GM18867 (cell line): ENCODE results near the gene TFAP2E.

ENCODE experiments used
- ATAC-seq: cut with Tn5 transposase; IDR thresholded peaks from one replicate; pipeline ENCODE4 v1.9.1; 2021; ENCODE audit warnings: mild to moderate bottlenecking, moderate library complexity; ENCODE audit not compliant: unreplicated experiment

TFAP2E gene

DNA sequence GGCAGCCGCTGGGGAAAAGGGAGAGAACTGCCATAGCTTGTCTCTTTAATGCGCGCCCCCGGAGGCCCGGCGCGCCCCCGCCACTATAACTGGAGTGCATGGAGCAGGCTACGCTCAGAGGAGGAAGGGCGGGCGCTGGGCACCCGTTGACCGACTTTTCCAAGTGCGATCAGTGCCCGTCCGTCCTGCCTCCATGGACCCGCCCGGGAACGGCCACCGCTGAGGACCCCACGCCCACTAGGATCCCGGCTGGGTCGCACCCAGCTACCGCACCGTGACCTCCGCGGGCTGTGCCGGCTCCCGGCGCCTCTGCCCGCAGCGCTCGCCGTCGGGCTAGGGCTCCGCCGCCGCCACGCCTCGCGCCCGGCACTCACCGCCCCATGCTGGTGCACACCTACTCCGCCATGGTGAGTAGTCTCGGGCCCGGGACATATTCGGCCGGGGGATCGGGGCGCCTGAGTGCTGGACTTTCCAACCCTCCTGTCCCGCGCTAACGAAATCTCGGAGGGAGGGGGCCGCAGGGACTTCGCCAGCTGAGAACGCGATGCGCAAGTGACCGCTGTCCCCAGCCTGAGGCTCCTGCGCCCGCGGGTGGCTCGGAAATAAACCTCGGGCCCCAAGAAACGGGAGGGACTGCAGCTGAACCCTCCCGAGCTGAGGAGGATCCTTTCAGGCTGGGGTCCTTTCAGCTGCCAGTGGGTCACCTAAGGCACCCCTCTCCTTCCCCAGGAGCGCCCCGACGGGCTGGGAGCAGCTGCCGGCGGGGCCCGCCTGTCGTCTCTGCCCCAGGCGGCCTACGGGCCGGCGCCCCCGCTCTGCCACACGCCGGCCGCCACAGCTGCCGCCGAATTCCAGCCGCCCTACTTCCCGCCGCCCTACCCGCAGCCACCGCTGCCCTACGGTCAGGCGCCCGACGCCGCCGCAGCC is at the start of gene TFAP2E:
Gene TFAP2E, plus strand, starts transcription at position 117 of the 927 bp plus-strand sequence. Its CDS starts 264 bp downstream, at position 381.
- ATAC-seq, result no peak

DNA sequence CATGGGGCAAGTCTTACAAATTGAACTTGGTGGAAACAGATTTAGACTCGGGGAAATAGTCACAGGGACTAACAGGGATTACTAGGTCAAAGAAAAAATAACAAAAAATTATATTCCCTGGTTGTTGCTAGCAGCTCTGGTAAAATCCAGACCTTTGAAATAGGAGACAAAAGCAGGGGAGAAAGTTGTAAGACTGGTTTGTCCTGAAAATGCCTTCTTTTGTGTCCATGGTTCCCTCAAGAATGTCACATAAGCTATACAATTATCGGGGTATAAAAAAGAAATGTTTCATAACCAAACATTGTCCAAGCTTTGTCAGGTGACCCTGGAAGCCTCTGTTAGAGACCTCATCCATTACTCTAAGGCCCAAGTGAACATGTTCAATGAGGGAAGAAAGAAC is 49.0 kb upstream of the TFAP2E start:
- ATAC-seq, result no peak

DNA sequence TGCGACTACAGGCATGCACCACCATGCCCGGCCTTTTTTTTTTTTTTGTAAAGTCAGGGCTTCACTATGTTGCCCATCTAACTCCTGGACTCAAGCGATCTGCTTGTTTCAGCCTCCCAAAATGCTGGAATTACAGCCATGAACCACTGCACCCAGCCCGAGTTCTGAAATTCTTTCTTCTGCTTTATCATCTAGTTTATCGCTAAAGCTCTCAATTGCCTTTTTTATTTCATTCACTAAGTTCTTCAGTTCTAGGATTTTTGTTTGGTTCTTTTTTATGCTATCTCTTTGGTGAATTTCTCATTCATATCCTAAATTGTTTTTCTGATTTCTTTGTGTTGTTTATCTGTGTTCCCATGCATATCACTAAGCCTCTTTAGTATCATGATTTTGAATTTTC is 42.9 kb upstream of the TFAP2E start:
- no peak for ATAC-seq

DNA sequence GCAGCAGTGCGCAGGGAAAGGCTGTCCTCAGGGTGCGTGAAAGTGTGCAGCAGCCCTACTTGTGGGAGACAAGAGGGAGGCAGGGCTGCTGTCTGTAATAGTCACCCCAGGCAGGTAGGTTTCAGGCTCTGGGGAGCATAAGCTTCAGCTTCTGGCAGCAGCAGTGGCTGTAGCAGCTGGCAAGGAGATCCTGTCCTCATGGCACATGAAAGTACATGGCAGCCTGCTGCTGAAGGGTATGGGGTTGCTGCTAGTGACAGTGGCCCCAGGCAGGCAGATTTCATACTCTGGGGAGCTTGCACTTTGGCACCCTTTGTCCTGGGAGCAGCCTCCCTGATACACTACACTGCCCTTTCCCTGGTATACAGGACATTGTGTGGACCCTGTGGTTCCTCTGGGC is 42.2 kb upstream of the TFAP2E start:
- ATAC-seq, result no peak

DNA sequence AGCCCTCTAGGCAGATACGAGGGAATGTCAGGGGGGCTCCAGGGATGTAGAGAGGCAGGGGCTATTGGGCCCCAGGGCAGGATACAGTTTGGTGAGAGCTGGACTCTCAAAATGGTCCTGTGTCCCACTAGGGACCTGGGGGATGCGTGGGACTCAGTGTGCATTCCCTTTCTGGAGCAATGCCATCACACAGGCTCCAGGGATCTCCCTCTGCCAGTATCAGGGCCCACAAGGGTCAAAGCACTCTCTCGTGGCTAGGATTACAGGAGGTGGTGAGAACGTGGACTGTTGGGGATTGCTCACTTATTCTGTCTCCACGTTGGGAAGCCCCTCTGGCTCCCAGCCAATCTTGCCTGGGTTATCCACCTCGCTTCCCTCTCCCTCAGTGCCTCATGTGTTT is 41.7 kb upstream of the TFAP2E start:
- ATAC-seq, result no peak

DNA sequence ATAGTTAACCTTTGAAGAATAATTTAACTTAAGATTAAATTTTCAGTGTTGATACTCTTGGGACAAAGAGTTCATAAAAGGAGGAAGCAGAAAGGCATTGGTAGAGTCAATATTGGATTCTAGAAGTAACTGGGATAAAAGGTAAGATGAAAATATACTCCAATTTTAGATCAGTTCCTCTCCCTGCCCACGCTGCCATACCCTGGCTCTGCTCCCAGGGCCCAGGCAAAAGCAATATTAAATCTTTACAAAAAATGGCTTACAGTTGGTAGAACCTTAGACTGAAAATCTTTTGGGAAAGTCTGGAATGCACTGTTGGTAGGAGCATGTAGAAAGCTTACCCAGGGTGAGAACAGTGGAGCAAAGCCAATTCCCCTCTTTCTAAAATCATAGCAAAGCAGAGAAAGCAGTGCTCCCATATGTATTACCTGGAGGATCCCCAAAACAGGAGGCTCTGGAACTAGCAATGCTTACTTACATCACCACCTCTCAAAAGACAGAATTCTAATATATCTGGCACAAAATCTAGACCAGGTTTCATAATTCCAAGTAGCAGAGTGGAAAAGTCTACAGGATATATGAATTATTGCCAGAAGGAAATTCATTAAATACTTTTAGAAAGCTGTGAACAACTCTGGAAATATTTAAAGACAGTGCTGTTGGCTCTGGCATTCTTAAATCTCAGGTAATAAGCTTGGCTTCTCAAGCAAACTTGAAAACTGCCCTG is 40.5 kb upstream of the TFAP2E start:
- no peak for ATAC-seq

DNA sequence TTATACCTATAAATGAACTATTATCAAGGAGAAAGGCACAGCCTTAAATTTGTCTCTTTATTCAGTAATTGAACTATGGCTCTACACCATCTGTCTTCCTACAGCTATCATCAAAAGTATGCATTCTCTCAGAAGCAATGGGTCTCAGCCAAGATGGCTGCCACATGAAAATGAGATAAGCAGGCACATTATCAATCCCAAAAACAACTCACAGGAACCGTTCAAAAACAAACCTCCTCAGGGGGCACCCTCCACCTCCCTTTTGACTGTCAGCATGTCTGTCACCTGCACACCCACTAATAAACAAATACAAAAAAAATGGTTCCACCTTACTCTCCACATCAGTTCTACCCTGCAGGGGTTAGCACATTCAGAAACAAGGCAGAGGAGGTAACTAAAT is 39.5 kb upstream of the TFAP2E start:
- ATAC-seq, result no peak

DNA sequence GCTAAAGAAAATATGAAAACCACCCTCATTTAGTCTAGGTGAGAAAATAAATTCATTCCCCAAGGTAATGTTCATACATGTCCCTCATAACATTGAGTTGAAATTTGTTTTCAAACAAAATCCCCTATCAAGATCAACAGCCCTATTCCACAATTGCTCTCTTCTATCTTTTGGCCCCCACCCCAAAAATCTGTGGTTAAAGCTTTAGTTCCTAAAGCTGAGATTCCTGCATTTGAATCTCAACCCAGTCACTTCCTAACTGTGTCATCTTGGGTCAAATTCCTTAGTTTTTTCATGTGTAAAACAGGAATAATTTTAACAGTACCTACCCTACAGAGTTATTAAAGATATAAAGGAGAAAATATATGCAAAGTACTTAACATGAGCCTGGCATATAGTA is 37.9 kb upstream of the TFAP2E start:
- no peak for ATAC-seq

DNA sequence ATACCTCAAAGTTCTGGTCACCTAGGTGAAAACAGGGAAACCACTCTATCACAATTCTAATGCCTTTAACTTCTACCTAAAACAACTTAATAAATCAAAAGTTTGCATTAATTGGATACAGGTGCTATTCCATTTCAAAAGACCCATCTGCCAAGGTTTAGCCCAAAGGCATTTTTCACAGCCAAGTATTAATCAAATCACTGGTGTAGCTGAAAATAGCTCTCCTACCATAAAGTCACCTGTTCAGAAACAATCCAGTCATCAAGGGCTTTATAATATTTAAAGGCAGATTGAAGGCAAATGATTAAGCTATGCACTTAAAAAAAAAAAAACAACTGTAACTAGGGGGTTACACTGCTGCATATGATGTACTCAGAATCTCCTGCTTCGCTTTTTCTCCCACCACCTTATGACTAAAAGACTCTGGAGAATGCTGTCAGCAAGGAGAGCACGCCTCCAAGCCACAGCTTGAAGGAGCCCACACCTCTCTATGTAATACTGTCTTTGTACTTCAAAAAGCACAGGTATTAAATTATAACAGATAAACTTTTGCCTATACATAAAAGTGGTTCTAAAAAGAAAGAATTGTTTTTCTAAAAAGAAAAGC is 36.5 kb upstream of the TFAP2E start:
- ATAC-seq, result no peak

DNA sequence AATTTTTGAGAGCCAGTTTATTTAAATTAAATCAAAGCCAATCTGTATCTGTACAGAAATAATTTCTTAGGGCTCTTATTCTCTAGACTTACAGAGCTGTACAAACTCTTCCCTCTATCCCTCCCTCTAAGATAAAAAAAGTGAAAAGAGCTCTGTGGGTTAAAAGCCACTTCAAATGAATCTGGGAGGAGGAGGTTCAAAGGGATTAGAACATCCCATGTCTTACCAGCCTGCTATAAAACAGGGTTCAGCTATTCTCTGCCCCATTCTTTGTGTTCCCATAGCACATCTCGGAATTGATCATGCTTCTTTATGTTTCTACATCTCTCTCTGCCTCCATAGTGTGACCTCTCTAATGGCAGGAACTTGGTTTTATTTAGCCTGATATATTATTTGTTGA is 35.3 kb upstream of the TFAP2E start:
- no peak for ATAC-seq

DNA sequence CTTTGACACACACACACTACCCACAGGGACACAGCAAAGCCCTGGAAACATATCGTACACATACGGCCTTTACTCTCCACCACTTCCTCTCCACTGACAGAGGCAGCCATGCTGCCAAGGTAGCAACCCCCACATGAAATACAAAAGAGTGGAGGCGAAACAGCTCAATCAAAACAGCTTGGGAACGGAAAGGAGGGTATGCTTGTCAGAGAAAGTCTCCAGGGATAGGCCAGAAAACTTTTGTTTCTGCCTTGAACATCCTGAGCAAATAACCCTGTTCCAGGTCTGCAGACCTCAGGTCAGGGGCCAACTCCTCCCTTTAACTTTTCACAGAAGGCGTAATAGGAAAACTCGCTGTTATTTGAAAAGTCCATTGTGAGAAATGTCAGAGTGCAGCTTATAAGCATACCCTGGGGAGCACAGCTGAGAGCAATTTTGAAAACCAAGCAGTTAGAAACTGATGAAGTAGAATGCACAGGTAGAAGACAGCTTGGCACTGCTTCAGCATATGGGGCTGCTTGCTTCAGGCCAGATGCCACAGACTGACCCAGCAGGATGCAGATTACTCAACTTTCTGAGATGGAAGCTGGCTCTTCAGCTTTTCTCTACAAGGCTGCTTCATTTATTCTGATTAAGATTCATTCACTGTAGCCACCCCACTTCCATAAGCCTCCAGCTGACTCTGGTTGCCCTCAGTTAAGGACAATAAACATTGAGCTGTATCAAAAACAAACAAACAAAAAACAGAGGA is 33.9 kb upstream of the TFAP2E start:
- peak; percentile 43 for ATAC-seq

DNA sequence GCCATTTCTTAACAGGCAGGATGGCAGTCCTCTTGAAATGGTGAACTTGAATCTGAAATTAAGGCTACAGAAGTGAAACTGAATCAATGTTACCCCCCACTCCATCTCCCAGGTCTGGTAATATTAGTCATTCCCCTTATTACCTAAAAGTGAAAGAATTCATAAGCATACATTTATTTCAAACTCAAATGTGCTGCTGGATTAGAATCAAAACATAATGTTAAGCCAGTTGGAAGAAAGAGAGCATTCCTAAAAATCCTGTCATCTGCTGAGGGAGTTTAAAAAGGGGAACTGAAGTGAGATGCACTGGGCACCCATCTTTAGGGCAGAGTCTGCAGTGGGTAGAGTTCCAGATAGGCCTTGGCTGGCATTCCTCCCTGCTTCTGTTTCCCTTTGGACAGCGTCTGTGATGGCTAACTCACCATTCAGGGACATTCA is 33.3 kb upstream of the TFAP2E start:
- peak; percentile 48 for ATAC-seq

DNA sequence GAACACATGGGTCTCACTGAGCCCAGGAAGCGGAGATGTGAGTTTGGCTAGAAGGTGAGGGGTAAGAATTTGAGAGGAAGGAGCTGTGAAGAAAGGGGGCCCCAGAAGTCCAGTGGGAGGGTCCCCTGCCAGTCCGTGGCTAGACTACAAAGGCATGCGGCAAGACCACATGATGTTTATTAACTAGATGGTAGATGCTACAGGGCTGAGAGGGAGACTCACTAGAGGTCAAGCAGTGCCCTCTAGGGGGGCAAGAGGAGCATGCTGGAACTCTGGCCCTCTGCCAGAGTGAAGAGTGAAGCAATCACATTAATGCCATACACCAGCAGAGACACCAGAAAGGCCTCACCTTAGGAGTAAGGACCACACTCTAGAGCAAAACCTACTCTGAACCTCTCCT is 28.1 kb upstream of the TFAP2E start:
- ATAC-seq, result no peak

DNA sequence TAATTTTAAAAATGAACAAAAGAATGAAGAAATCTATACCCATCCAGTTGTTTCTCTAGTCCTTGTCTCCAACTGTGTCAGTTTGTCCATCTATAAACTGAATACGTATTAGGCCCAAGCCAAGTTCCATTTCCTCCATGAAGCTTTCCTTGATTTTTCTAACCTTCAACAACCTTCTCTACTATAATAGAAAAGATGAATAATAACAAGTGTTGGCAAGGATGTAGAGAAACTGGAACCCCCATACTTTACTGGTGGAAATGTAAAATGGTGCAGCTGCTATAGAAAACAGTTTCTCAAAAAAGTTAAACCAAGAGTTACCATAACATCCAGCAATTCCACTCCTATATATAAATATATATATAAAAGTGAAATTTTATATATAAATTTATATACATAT is 26.5 kb upstream of the TFAP2E start:
- no peak for ATAC-seq

DNA sequence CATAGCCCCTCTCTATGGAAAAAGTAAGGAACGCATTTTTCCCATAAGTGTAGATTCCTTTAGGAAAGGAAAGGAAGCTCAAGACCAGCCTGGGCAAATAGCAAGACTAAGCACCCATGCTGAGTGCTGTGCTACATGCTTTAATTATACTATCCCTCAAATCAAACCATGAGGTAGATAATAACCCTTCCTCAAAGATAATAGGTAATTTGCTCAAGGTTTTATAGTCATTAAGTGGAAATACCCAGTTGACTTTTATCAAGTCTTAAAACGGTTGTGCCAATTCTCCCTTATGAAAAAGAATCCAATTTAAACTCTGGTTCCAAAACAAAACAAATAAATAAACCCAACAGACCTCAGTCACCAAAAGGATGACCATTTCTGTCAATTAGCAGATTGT is 19.3 kb upstream of the TFAP2E start:
- no peak for ATAC-seq

DNA sequence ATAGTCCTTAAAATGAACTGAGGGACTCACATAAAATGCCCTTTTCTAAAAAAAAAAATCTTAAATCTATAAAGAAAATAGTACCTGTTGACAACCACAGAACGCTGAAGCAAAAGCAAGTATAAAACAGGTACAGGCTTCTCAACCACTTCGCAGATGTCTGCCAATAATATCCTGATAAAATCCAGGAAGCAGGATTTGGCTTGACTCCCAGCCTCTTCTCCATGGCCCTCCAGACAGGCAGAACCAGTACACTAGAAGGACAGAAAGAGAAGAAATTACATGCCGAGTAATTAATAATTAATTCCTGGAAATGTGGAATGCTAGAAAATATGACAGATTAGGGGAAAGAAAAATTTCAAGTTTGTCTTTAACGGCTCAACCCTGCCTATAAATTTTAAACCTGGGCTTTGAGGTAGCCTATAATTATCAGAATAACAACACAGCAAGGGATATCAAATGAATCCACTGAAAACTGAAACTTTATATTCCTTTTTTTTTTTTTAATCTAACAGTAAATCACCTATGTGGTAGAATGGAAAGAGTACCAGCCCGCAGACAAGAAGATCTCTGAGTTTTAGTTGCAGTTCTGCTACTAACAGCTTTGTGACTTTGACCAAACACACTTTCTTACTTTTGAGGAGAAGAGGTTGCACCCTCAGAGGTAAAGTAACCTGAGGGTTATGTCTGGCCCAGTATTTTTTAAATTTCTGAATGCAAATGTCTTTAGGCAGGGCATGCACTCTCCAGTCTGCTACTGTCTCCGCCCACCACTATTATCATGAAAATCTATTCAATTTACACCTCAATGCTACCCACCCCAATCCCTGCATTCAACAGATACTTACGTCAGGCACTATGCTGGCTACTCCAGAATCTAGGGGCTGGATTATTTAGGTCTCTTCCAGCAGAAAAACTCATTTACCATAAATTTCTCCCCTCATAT is 18.6 kb upstream of the TFAP2E start:
- ATAC-seq, result no peak

DNA sequence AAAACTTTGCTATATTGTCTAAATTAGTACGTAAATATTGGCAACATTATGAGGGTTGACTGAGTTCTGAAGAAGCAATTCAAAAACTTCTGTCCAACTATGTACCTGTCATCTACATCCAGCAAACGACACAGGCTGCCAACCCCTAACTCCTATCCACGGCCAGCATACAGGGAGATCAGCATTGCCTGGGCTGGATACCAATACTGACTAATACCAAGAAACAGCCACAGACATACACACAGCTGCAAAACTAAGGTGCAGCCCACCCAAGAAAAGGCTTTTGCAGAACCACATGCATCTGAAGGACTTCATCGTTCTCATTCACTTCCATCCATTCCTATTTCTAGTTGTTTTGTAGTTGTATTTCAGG is 17.9 kb upstream of the TFAP2E start:
- ATAC-seq, result no peak

DNA sequence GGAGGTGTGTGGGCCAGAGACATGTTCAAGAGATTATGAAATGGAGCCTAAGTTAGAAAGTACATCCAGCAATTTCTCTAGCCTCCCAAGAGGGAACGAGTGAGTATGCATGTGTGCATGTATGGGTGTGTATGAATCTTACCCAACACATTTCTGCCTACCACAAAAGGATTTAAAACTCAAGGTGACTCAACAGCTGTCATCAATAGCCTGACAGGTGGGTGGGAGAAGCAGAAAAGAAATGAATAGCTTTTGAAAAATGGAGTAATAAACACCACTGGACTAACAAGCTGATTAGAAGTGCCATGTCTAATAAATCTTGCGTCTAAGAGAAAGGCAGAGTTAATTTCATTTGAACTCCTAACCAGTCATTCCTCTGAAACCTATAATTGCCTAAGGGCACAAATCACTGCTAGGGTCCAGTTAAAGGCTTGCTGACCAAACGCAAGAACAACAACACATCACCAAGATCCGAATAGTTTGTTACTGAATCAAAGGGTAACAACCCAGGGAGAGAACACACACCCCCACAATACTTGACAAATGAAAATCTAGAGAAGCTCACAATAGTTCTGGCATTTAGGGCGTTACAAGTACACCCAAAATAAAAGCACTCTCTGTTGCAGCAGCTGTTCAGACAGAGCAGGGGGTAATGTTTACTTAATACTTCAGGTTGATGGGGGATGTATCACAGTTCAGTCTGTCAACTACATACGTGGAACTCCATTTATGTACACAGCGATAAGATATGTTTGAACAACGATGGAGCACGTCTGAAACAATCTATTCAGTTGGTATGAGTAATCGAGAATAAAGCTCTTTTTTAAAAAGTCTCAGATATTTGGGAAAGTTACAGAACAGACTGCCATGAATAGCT is 17.3 kb upstream of the TFAP2E start:
- ATAC-seq, result no peak
